AG09309 (cell line): Measurements from ENCODE around the gene BTBD19.
"Not testable (repeated sequence)": the region's sequence is repeated elsewhere in the genome, so short reads cannot be mapped to it uniquely, and the experiment has no call there.

Experiments used
- DNase-seq: peaks from one replicate; pipeline ENCODE4 v3.0.0-alpha.2; 2010; ENCODE audit warnings: low read depth
- H3K4me3 ChIP-seq: 2 replicates; pipeline ENCODE4 v1.5.1; 2011; ENCODE audit warnings: mild to moderate bottlenecking, low read depth, low read length, moderate library complexity; ENCODE audit not compliant: control insufficient read depth
- TF ChIP-seq, protein P1 (sequence below): IDR thresholded peaks from 2 replicates; pipeline ENCODE4 v1.5.1; 2011; ENCODE audit warnings: mild to moderate bottlenecking, low read depth, low read length, inconsistent platforms; ENCODE audit not compliant: insufficient read depth, control insufficient read depth; ENCODE audit errors: missing control alignments

The BTBD19 gene

DNA sequence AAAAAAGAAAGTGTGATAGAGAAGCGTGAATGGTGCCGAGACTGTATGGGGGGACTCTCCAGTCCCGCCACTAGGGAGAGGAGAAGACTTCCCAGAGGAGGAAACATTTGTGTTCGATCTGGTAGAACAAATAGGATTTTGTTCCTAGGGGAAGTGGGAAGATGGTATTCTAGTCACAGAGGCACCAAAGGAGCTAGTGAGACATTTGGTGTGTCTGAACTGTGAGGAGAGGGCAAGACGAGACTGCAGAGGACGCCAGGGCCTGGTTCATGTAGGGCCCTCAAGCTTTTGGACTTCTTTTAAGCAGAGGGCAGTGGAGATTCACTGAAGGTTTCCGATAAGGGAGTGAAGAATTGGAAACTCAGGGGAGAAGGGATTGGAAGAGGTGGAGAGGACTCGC, 2.9 kb downstream of the BTBD19 start:
- no peak for DNase-seq
- TF ChIP-seq, protein P1, sequence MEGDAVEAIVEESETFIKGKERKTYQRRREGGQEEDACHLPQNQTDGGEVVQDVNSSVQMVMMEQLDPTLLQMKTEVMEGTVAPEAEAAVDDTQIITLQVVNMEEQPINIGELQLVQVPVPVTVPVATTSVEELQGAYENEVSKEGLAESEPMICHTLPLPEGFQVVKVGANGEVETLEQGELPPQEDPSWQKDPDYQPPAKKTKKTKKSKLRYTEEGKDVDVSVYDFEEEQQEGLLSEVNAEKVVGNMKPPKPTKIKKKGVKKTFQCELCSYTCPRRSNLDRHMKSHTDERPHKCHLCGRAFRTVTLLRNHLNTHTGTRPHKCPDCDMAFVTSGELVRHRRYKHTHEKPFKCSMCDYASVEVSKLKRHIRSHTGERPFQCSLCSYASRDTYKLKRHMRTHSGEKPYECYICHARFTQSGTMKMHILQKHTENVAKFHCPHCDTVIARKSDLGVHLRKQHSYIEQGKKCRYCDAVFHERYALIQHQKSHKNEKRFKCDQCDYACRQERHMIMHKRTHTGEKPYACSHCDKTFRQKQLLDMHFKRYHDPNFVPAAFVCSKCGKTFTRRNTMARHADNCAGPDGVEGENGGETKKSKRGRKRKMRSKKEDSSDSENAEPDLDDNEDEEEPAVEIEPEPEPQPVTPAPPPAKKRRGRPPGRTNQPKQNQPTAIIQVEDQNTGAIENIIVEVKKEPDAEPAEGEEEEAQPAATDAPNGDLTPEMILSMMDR: no peak
- H3K4me3 ChIP-seq: no peak overlapping the region

DNA sequence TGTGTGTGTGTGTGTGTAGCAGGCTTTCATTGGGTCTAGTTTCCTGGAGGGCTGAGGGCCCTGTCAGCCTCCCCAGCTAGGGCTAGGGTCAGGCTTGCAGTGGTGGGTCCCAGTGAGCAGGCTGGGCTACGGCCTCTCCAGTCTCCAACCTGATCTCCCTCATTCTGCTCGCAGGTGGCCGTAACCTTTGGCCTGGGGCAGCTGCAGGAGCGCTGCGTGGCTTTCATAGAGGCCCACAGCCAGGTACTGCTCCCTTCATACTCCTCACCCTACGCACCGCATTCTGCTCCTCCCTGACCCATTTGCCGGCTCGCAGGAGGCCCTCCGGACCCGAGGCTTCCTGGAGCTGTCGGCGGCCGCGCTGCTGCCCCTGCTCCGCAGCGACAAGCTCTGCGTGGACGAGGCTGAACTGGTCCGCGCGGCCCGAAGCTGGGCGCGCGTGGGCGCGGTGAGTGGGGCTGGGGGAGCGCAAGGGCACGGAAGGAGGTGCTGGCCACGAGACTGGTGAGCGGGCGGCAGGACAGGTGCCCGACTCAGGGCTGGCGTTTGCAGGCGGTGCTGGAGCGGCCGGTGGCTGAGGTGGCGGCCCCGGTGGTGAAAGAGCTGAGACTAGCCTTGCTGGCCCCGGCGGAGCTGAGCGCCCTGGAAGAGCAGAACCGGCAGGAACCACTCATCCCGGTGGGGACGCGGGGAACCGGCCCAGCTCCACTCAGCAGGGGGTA, 4.7 kb downstream of the BTBD19 start:
- no peak overlapping the region for H3K4me3 ChIP-seq
- TF ChIP-seq, protein P1: no peak
- no peak for DNase-seq

DNA sequence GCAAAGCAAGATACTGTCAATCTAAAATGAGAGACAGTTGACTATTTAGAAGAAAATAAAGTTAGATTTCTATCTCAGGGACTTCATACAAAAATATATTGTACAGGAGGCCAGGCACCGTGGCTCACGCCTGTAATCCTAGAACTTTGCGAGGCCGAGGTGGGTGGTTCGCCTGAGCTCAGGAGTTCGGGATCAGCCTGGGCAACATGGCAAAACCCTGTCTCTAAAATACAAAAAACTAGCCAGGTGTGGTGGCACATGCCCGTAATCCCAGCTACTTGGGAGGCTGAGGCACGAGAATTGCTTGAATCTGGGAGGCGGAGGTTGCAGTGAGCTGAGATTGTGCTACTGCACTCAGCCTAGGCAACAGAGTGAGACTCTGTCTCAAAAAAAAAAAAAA, 7.6 kb downstream of the BTBD19 start:
- DNase-seq, H3K4me3 ChIP-seq: not testable (repeated sequence)

DNA sequence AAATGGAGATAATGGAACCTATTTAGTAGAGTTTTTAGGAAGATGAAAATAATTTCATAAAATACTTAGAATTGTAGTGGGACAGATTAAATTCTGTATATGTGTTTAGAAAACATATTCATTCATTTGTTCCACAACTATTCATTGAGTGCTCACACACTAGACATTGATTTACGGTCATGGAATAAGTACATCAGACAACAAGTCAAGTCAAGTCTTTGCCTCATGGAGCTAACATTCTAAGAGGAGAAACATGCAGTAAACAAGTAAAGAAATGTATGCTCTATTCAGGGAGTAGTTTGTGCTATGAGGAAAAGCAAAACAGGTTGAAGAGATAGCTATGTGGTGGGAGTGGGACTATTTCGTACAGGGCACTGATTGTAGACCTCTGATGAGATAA, 9.0 kb downstream of the BTBD19 start:
- no peak overlapping the region for H3K4me3 ChIP-seq
- DNase-seq: no peak
- TF ChIP-seq, protein P1: no peak

DNA sequence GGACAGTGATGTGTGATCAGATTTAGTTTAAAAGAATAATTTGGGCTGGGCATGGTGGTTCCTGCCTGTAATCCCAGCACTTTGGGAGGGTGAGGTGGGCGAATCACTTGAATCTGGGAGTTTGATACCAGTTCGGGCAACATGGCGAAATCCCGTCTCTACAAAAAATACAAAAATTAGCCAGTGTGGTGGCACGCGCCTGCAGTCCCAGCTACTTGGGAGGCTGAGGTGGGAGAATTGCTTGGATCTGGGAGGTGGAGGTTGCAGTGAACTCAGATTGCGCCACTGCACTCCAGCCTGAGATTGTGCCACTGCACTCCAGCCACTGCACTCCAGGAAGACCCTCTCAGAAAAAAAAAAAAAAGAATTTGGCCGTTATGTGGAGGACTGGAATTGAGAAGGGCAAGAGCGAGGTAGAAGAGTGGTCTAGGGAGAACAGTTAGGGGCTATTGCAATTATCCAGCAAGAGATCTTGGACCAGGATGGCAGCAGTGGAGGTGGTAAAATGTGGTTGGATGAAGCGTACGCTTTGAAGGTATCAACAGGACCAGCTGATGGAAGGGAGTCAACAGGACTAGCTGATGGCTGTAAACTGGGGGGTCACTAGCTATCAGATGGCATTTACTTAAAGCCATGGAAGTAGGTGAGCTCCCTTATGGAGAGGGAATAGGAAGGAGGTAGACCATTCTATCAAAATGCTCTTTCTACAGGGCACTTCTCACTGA, 9.6 kb downstream of the BTBD19 start:
- no peak for DNase-seq
- TF ChIP-seq, protein P1: no peak
- H3K4me3 ChIP-seq: no peak overlapping the region

DNA sequence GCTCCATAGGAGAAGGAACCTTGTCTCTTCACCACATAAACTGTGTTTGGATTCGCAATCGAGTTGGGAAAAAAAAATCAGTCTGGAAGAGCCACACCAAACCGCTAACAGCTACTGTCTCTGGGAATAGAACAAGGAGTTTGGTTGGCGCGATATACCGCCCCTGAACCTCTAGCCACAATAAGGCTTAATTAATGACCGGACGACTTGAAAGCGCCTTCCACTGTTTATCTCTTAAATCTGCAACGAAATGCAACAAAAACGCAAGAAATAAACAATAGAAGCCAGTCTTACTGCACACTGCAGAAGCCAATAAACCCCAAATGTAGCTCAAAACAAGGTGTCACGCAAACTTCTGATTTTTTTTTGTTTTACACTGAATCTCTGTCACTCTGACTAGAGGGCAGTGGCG, 10.9 kb downstream of the BTBD19 start:
- H3K4me3 ChIP-seq: peak overlapping the region; percentile 19
- no peak for DNase-seq
- TF ChIP-seq, protein P1: no peak

DNA sequence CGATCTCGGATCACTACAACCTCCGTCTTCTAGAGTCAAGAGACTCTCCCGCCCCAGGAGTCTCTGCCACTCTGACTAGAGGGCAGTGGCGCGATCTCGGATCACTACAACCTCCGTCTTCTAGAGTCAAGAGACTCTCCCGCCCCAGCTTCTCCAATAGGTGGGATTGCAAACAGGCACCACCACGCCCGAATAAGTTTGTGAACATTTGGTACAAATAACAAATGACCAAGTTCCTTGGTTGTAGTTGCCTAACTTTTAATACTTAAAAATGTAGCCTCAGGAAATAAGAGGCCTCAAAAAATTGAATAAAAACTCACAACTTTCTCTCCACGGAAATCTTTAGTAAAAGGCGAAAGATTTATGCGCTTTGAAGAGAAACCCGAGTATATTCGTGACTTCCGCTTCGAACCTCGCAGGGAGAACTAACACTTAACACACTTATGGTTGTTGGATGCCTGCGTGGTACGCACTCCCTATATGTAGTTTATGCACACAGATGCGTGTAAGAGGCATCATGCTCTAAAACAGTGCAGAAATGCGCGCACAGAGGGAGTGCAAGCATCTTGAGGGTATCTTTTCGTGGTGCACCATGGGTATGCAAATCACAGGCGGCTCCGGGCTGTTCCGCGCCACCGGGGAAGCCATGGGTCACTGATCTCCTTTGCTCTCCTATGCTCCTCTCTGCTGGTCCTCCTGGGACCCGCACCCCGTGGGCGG, 11.4 kb downstream of the BTBD19 start:
- DNase-seq: no peak
- H3K4me3 ChIP-seq: peak overlapping the region; percentile 34
- TF ChIP-seq, protein P1: peak; percentile 4
